ENCODE measurements around the gene LACTB. TPM values are rescaled to one million over a fixed set of nuclear protein-coding genes. Genes with fewer than 3 reads are reported as not detected.

Gene LACTB
- total and polyA plus RNA-seq, 10 of the 15 experiments (the other 5 are each of a cell fraction or from before 2014, with no cell fraction given) = 5.0 to 35.3 (median 16.6) TPM

- TF ChIP-seq ZBTB40 (IDR thresholded peaks at IDR 0.05; ENCODE audit: borderline replicate concordance) (no peak), ZNF592 (IDR thresholded peaks at IDR 0.05) (no peak), STAT3 (IDR thresholded peaks at IDR 0.05; ENCODE audit: low read depth, low read length) (no peak), JUNB (IDR thresholded peaks at IDR 0.05) (peak; percentile 69), SMAD5 (IDR thresholded peaks at IDR 0.05; ENCODE audit: low read depth) (no peak), MTA3 (IDR thresholded peaks at IDR 0.05; ENCODE audit: borderline replicate concordance, low read length) (peak; percentile 53; the same call in 1 of the 2 replicates), CHD4 (IDR thresholded peaks at IDR 0.05) (no peak), NR2C2 (IDR thresholded peaks at IDR 0.05; ENCODE audit: borderline replicate concordance, control insufficient read depth, insufficient read length, low read depth) (no peak), RUNX3 (IDR thresholded peaks at IDR 0.05; ENCODE audit: low read length) (peak; percentile 57), KLF5 (IDR thresholded peaks at IDR 0.05; ENCODE audit: partially characterized antibody) (peak; percentile 17), CREB1 (IDR thresholded peaks at IDR 0.05; ENCODE audit: low read depth) (peak; percentile 40; the same call in 1 of the 2 replicates)
These were observed 66.7 kb downstream of the LACTB start (continued) for GRCh38 chr15:63188247-63188925.
